K562 (cell line): ENCODE data around the gene MATK. TPM values are rescaled to one million over a fixed set of nuclear protein-coding genes. Genes with fewer than 3 reads are reported as not detected.

Experiments
- ATAC-seq: fragments of 200-7000 bp; cut with Tn5 transposase; 3 replicates; pipeline ENCODE4 v1.9.1; 2020; ENCODE audit warnings: moderate library complexity
- BruUV-seq: library from RNA; stranded (reverse); fragments of 400-500 nt; replicated peaks from 2 replicates; lab custom pipeline; 2021; lab: Mats Ljungman, UMichigan
- CTCF ChIA-PET: fragments of 300-600 bp; formaldehyde crosslinking; extraction: SDS; loops from one replicate; lab custom pipeline; 2021; ENCODE audit warnings: low intra/inter-chr PET ratio; lab: Yijun Ruan, JAX
- POLR2A ChIA-PET: fragments of 300-600, 350-650 bp; sonication (Branson Sonifier 250); formaldehyde crosslinking; extraction: SDS; loops from one replicate; lab custom pipeline; 2021; ENCODE audit warnings: antibody characterized with exemption, inconsistent platforms; lab: Yijun Ruan, JAX
- DNase-seq, 4 experiments: peaks; one replicate each; pipeline versions ENCODE4 v3.0.0 to v3.0.0-alpha.2; 2011 to 2018; ENCODE audit warnings: low spot score in 3 of 4, mixed read lengths in 3 of 4; ENCODE audit errors: extremely low read depth in 1 of 4
- FAIRE-seq: peaks from 2 replicates; lab custom pipeline; 2011; peaks lifted over from hg19 to GRCh38; lab: Jason Lieb, UNC
- H2AFZ ChIP-seq: 2 replicates; pipeline ENCODE4 v1.6.0; 2011; ENCODE audit warnings: low read depth, low read length, control low read depth, inconsistent platforms
- H3K27ac ChIP-seq: fragments of 200-600 bp; 3 replicates; pipeline ENCODE4 v1.8.0; 2011; ENCODE audit warnings: low read depth, mild to moderate bottlenecking, control low read depth, inconsistent platforms, low read length, moderate library complexity, mixed read lengths; ENCODE audit errors: extremely low read depth
- H3K27me3 ChIP-seq, 2 experiments: fragments of 300-600 bp in 1 of 2; 2 replicates in 1 of 2; 3 replicates in 1 of 2; pipeline versions ENCODE4 v1.6.0 to v1.8.0; 2011; ENCODE audit warnings: inconsistent platforms in 2 of 2, low read length in 2 of 2, mild to moderate bottlenecking in 1 of 2, mixed read lengths in 1 of 2, moderate library complexity in 1 of 2; ENCODE audit not compliant: control insufficient read depth in 2 of 2, insufficient read depth in 2 of 2
- H3K36me3 ChIP-seq: fragments of 300-600 bp; 3 replicates; pipeline ENCODE4 v1.8.0; 2011; ENCODE audit warnings: mild to moderate bottlenecking, low read length, inconsistent platforms; ENCODE audit not compliant: control insufficient read depth, insufficient read depth
- H3K4me1 ChIP-seq, 2 experiments: fragments of 200-600 bp in 1 of 2; replicated peaks in 1 of 2; 2 replicates in 1 of 2; 3 replicates in 1 of 2; pipeline versions ENCODE4 v1.5.1 to v1.8.0; 2011; ENCODE audit warnings: inconsistent platforms in 2 of 2, low read length in 2 of 2, mild to moderate bottlenecking in 1 of 2, mixed read lengths in 1 of 2, moderate library complexity in 1 of 2; ENCODE audit not compliant: control insufficient read depth in 2 of 2, insufficient read depth in 2 of 2
- H3K4me2 ChIP-seq: 2 replicates; pipeline ENCODE4 v1.6.1; 2011; ENCODE audit warnings: low read length, control low read depth, inconsistent platforms, mixed read lengths; ENCODE audit not compliant: insufficient read depth
- H3K4me3 ChIP-seq: fragments of 200-600 bp; sonication (generic), shearing (Covaris generic); 2 replicates; pipeline ENCODE4 v1.5.1; 2016; ENCODE audit warnings: control low read depth, inconsistent platforms
- H3K79me2 ChIP-seq: fragments of 200-600 bp; 3 replicates; pipeline ENCODE4 v1.8.0; 2011; ENCODE audit warnings: low read length, inconsistent platforms; ENCODE audit not compliant: control insufficient read depth, insufficient read depth
- H3K9ac ChIP-seq, 2 experiments: 2 replicates each; pipeline versions ENCODE4 v1.6.0 to v1.6.1; 2011; ENCODE audit warnings: low read depth in 2 of 2, low read length in 2 of 2, control low read depth in 1 of 2, inconsistent platforms in 1 of 2, mild to moderate bottlenecking in 1 of 2, mixed read lengths in 1 of 2; ENCODE audit not compliant: insufficient read depth in 1 of 2
- H3K9me1 ChIP-seq: one replicate; pipeline ENCODE4 v1.6.0; 2011; ENCODE audit warnings: inconsistent platforms, mild to moderate bottlenecking, low read length, moderate library complexity; ENCODE audit not compliant: control insufficient read depth, insufficient read depth
- H3K9me3 ChIP-seq: replicated peaks from 2 replicates; pipeline ENCODE4 v1.5.1; 2011; ENCODE audit warnings: low read depth, low read length, inconsistent platforms; ENCODE audit not compliant: control insufficient read depth, insufficient read depth
- H4K20me1 ChIP-seq: replicated peaks from 2 replicates; pipeline ENCODE4 v1.6.1; 2011; ENCODE audit warnings: low read length, inconsistent platforms, mixed read lengths; ENCODE audit not compliant: control insufficient read depth, insufficient read depth
- ARNT ChIP-seq, 2 experiments: fragments of 450-650 bp; IDR thresholded peaks; 2 replicates each; pipeline ENCODE4 v1.6.1; 2016; ENCODE audit warnings: mild to moderate bottlenecking in 1 of 2
- CHD1 ChIP-seq: fragments of 200-600 bp; sonication (generic); IDR thresholded peaks from one replicate; pipeline ENCODE4 v1.6.1; 2012; ENCODE audit warnings: mild to moderate bottlenecking, moderate library complexity, low read length, inconsistent platforms
- ELF4 ChIP-seq: fragments of 450-650 bp; formaldehyde crosslinking; IDR thresholded peaks from 2 replicates; pipeline ENCODE4 v1.4.0; 2022; ENCODE audit warnings: missing genetic modification characterization
- NR4A1 ChIP-seq, 2 experiments: fragments of 250-450 bp in 1 of 2; fragments of 450-650 bp in 1 of 2; sonication (Bioruptor Pico) in 1 of 2; IDR thresholded peaks; 2 replicates each; pipeline versions ENCODE4 v1.4.0 to v1.6.1; 2016 to 2020; ENCODE audit warnings: mild to moderate bottlenecking in 2 of 2, missing compliant biosample characterization in 1 of 2, missing genetic modification characterization in 1 of 2, moderate library complexity in 1 of 2
- RCOR1 ChIP-seq, 2 experiments: IDR thresholded peaks; 2 replicates each; pipeline ENCODE4 v1.6.1; 2012; ENCODE audit warnings: low read depth in 2 of 2, low read length in 2 of 2, borderline replicate concordance in 1 of 2, improper control_type of control experiment in 1 of 2
- SIN3A ChIP-seq, 2 experiments: fragments of 150-350 bp in 1 of 2; IDR thresholded peaks; 2 replicates each; pipeline ENCODE4 v1.6.1; 2011 to 2016; ENCODE audit warnings: borderline replicate concordance in 2 of 2, low read depth in 2 of 2, low read length in 2 of 2, mild to moderate bottlenecking in 2 of 2, moderate library complexity in 2 of 2; ENCODE audit not compliant: control insufficient read depth in 1 of 2
- WGBS: fragments of 100-300 bp; shearing (Covaris generic); methylation state at CpG from one replicate; pipeline ENCODE4 v1.1.6; 2016; ENCODE audit warnings: low coverage, mixed read lengths; ENCODE audit not compliant: insufficient coverage; ENCODE audit errors: missing lambda C conversion rate; 5-methylcytosine and 5-hydroxymethylcytosine counted together
- in situ Hi-C: fragments of 300-500 bp; cut with MboI; formaldehyde crosslinking; loops from 4 replicates; pipeline ENCODE4 v1.15.0; 2018; ENCODE audit warnings: inconsistent platforms, mixed read lengths
- intact Hi-C: fragments of 100-400 bp; cut with micrococcal nuclease; formaldehyde crosslinking; loops from 2 replicates; pipeline ENCODE4 v1.14.2; 2022
- polyA plus RNA-seq, 8 experiments: library from polyadenylated mRNA; depleted of rRNA in 4 of 8; stranded (reverse) in 5 of 8; unstranded in 3 of 8; fragments of >200 nt; fragmentation: Nextera tagmentation in 2 of 8; fragmentation: Illumina TruSeq in 1 of 8; extraction: Ambion mirVana in 2 of 8; extraction: Trizol in 1 of 8; gene quantifications; 2 replicates each; pipeline versions ENCODE4 v1.2.1 to v1.2.3, GENCODE V29; 2011 to 2014; ENCODE audit warnings: inconsistent platforms in 1 of 8, missing spikeins in 1 of 8
- total RNA-seq, 7 experiments: library from RNA; depleted of rRNA in 6 of 7; stranded (reverse); fragments of >200 nt in 6 of 7; fragmentation: Illumina TruSeq in 2 of 7; extraction: Trizol in 2 of 7; gene quantifications; 2 replicates each; pipeline versions ENCODE4 v1.2.1 to v1.2.3, GENCODE V29; 2011 to 2021; ENCODE audit warnings: low replicate concordance in 1 of 7
- TF ChIP-seq, protein P1 (sequence below): fragments of 450-650 bp; IDR thresholded peaks from 2 replicates; pipeline ENCODE4 v1.6.1; 2016; ENCODE audit warnings: low read depth
- TF ChIP-seq, protein P2 (sequence below): fragments of 450-650 bp; IDR thresholded peaks from 2 replicates; pipeline ENCODE4 v1.6.1; 2016

Gene MATK
- total and polyA plus RNA-seq, 9 of the 15 experiments (the other 6 are each of a cell fraction or from before 2014, with no cell fraction given), result 0.08 to 41.5 (median 21.4) TPM

GRCh38 chr19:3833578-3834348 is 47.6 kb upstream of the MATK start:
- H3K9me3 ChIP-seq, result peaks cover 12% of the 10 kb centered on the region
- TF ChIP-seq RCOR1 (IDR thresholded peaks at IDR 0.05; ENCODE audit: borderline replicate concordance in 1 of 2, low read depth in 2 of 2, low read length in 2 of 2) (no peak), SIN3A (IDR thresholded peaks at IDR 0.05; ENCODE audit: borderline replicate concordance in 2 of 2, control insufficient read depth in 1 of 2, low read depth in 2 of 2, low read length in 2 of 2) (no peak), NR4A1 (CRISPR knock-in tag; IDR thresholded peaks at IDR 0.05) (no peak), NR4A1 (tag; IDR thresholded peaks at IDR 0.05) (no peak), CHD1 (no peak), ELF4 (CRISPR knock-in tag) (no peak), ARNT (IDR thresholded peaks at IDR 0.05) (no peak)
- TF ChIP-seq, protein P1, sequence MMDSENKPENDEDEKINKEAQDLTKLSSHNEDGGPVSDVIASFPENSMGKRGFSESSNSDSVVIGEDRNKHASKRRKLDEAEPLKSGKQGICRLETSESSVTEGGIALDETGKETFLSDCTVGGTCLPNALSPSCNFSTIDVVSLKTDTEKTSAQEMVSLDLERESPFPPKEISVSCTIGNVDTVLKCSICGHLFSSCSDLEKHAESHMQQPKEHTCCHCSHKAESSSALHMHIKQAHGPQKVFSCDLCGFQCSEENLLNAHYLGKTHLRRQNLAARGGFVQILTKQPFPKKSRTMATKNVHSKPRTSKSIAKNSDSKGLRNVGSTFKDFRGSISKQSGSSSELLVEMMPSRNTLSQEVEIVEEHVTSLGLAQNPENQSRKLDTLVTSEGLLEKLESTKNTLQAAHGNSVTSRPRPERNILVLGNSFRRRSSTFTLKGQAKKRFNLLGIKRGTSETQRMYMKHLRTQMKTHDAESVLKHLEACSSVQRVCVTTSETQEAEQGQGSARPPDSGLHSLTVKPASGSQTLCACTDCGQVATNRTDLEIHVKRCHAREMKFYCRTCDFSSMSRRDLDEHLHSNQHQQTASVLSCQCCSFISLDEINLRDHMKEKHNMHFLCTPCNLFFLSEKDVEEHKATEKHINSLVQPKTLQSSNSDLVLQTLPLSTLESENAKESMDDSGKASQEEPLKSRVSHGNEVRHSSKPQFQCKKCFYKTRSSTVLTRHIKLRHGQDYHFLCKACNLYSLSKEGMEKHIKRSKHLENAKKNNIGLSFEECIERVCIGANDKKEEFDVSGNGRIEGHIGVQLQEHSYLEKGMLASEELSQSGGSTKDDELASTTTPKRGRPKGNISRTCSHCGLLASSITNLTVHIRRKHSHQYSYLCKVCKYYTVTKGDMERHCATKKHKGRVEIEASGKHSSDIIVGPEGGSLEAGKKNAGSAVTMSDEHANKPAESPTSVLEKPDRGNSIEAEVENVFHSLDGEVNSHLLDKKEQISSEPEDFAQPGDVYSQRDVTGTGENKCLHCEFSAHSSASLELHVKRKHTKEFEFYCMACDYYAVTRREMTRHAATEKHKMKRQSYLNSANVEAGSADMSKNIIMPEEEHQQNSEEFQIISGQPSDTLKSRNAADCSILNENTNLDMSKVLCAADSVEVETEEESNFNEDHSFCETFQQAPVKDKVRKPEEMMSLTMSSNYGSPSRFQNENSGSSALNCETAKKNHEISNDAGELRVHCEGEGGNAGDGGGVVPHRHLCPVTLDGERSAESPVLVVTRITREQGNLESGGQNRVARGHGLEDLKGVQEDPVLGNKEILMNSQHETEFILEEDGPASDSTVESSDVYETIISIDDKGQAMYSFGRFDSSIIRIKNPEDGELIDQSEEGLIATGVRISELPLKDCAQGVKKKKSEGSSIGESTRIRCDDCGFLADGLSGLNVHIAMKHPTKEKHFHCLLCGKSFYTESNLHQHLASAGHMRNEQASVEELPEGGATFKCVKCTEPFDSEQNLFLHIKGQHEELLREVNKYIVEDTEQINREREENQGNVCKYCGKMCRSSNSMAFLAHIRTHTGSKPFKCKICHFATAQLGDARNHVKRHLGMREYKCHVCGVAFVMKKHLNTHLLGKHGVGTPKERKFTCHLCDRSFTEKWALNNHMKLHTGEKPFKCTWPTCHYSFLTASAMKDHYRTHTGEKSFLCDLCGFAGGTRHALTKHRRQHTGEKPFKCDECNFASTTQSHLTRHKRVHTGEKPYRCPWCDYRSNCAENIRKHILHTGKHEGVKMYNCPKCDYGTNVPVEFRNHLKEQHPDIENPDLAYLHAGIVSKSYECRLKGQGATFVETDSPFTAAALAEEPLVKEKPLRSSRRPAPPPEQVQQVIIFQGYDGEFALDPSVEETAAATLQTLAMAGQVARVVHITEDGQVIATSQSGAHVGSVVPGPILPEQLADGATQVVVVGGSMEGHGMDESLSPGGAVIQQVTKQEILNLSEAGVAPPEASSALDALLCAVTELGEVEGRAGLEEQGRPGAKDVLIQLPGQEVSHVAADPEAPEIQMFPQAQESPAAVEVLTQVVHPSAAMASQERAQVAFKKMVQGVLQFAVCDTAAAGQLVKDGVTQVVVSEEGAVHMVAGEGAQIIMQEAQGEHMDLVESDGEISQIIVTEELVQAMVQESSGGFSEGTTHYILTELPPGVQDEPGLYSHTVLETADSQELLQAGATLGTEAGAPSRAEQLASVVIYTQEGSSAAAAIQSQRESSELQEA, result no peak
- TF ChIP-seq, protein P2, sequence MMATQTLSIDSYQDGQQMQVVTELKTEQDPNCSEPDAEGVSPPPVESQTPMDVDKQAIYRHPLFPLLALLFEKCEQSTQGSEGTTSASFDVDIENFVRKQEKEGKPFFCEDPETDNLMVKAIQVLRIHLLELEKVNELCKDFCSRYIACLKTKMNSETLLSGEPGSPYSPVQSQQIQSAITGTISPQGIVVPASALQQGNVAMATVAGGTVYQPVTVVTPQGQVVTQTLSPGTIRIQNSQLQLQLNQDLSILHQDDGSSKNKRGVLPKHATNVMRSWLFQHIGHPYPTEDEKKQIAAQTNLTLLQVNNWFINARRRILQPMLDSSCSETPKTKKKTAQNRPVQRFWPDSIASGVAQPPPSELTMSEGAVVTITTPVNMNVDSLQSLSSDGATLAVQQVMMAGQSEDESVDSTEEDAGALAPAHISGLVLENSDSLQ, result peak; percentile 53
- no peak overlapping the region for H2AFZ ChIP-seq
- ChIA-PET POLR2A (interaction anchor here (0.6 kb wide), 1 partner anchor 152 kb away, joined by 3 read pairs; the partner anchor contains the start of gene EEF2), CTCF (no interaction called here)
- no peak for ATAC-seq
- H3K79me2 ChIP-seq, result no peaks in the 10 kb centered on the region
- H3K4me1 ChIP-seq, result peaks cover 0 to 29% of the 10 kb centered on the region in 2 experiments; a peak in 3 of 5 replicates
- H3K36me3 ChIP-seq, result no peaks in the 10 kb centered on the region
- peaks cover 11 to 37% of the 10 kb centered on the region in 2 experiments; a peak in 4 of 5 replicates for H3K27me3 ChIP-seq
- no peak overlapping the region for H3K4me3 ChIP-seq
- BruUV-seq, result no TSS peak
- WGBS, result 36% methylated on average over 21 of the region's 34 CpGs
- intact Hi-C loops, result no loop called here
- in situ Hi-C loops, result no loop called here
- H4K20me1 ChIP-seq, result no peaks in the 10 kb centered on the region
- no peaks in the 10 kb centered on the region for H3K9me1 ChIP-seq
- peak overlapping the region in 1 of 2 experiments; percentile 71; a peak in 2 of 4 replicates for H3K9ac ChIP-seq
- DNase-seq, result no peak
- no peak overlapping the region for H3K27ac ChIP-seq
- no peak for FAIRE-seq
- no peak overlapping the region for H3K4me2 ChIP-seq
